GM12874 (cell line): ENCODE results near the gene CCDC88A.

ENCODE experiments used
- CTCF ChIP-seq: IDR thresholded peaks from 2 replicates; pipeline ENCODE4 v1.5.1; 2011; ENCODE audit warnings: low read depth, mild to moderate bottlenecking, control low read depth, low read length, moderate library complexity; ENCODE audit not compliant: insufficient read depth

CCDC88A gene

GRCh38 chr2:55419233-55419678 lies 400 bp downstream of the CCDC88A start:
- no peak for TF ChIP-seq CTCF

GRCh38 chr2:55418512-55419232 lies 984 bp downstream of the CCDC88A start:
- no peak for TF ChIP-seq CTCF

GRCh38 chr2:55418072-55418471 lies 1.6 kb downstream of the CCDC88A start:
- no peak for TF ChIP-seq CTCF

- no peak for TF ChIP-seq CTCF
Measured at GRCh38 chr2:55416786-55417568, 2.7 kb downstream of the CCDC88A start.

- no peak for TF ChIP-seq CTCF
Measured at GRCh38 chr2:55415300-55415699, 4.4 kb downstream of the CCDC88A start.

DNA sequence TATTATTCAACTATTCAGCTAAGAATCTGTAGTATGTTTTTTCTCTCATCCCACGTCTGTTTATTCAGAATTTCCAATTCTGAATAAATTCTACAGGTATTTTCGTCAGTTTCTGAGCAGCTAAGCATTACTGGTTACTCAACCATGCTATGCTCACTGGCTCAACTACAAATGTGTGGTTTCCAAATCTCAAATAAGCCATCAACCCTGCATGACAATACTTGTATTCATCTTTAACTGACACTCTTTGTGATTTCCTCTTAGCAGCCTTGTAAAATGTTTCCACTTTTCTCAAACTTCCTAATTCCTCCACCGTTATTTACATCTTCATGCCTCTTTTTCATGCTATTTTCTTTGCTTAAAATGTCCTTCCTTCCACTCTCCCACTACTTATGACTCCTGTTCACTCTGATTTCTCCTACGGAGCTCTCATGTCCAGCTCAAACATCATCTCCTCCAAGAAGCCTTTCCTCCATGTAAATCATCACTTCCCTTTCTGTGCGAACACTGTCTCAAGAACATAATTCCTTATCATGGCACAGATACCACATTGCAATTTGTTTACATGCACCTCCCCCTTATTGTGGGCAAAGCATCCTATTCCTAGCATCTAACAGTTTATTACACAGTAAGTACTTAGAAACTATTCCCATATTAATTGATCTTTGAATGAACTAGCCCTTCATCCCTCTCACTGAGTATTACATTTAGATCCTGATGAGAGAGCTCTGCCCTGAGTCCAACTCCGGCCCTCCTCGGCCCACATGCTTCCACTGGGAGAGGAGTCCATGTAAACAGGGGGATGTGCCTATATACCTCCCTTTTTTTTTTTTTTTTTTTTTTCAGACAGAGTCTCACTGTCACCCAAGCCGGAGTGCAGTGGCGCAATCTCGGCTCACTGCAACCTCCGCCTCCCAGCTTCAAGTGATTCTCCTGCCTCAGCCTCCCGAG lies 10.5 kb downstream of the CCDC88A start:
- TF ChIP-seq CTCF: no peak
